Measurements from ENCODE around the gene RRH.
"Not testable (repeated sequence)": the region's sequence is repeated elsewhere in the genome, so short reads cannot be mapped to it uniquely, and the experiment has no call there.

Gene RRH, protein sequence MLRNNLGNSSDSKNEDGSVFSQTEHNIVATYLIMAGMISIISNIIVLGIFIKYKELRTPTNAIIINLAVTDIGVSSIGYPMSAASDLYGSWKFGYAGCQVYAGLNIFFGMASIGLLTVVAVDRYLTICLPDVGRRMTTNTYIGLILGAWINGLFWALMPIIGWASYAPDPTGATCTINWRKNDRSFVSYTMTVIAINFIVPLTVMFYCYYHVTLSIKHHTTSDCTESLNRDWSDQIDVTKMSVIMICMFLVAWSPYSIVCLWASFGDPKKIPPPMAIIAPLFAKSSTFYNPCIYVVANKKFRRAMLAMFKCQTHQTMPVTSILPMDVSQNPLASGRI

DNA sequence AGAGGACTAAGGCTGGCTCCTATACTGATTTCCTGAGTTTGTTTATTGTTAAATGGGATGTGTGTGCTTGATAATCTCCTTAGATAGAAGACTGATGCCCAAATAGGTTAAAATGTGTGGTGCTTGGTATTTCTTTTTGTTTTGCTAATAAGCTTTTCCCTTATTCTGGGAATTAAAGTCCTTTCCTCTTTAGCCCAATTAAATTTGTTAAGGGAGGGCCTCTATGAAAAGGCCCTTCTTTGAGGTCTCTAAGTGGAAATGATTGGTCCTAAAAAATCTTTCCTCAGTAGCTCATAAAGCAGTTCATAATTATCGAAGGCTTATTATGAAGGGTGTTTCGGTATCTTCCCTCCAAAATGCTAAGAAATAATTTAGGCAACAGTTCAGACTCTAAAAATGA is at the start of gene RRH:
TSS of gene RRH (plus strand) at position 301 of the 400 bp plus-strand sequence. CDS start at position 357, 56 bp downstream.
- no peak for DNase-seq

DNA sequence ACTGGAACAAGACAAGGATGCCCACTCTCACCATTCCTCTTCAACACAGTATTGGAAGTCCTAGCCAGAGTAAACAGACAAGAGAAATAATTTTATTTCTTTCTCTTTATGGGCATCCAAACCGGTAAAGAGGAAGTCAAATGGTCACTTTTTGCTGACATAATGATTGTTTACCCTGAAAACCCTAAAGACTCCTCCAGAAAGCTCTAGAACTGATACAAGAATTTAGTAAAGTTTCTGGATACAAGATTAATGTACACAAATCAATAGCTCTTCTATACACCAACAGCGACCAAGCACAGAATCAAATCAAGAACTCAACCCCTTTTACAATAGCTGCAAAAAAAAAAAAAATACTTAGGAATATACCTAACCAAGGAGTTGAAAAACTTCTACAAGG is 45.7 kb upstream of the RRH start:
- not testable (repeated sequence) for DNase-seq

DNA sequence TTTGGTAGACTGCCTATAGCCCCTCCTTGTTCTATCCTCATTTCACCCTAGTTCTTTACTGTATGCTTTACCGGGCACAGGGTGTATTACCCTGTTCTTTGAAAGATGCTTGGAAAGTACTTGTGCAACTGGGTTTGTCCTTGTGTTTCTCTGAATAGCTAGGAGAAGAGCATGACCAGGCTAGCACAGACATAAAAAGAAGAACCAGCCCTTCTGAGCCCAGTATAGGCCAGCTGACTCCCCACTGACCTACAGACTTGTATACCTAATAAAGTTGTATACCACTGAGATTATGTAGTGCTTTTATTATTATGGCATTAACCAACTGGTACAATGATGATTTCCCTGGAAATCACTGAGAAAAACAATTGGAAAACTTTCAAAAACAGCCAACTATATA is 40.9 kb upstream of the RRH start:
- no peak for DNase-seq

DNA sequence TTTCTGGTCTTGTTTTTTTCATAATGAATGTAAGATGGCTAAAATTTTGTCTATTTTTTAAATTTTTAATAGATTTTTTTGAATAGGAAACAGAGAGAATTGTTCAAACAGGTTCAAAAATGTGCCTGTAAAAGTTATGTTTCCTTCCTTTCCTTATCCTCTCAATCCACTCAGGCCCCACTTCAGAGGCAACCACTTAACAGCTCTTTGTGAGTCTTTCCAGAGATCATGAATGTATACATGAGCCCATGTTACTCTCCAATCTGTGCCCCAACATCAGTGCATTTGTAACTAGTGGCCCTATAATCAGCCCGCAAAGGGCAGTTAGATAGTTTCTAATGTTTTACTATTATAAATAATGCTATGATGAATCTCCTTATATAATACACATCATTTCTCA is 40.0 kb upstream of the RRH start:
- no peak for DNase-seq

DNA sequence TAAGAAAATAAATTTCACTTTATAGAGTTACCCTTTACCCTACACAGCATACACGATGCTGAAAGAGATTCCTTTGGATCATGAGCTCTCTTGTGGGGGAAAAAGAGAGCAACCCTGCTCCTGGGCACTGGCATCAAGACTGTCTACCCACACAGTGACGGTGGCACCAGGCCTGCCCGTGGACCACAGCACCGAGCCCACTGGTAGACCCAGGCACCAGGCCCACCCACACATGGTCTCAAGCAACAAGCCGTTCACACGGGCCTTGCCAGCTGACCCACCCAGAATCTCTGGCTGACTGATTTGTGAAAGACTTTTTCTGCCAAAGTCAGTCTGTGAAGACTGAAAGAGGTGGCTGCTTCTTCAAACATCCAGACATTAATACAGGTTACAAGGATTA is 32.7 kb upstream of the RRH start:
- no peak for DNase-seq

DNA sequence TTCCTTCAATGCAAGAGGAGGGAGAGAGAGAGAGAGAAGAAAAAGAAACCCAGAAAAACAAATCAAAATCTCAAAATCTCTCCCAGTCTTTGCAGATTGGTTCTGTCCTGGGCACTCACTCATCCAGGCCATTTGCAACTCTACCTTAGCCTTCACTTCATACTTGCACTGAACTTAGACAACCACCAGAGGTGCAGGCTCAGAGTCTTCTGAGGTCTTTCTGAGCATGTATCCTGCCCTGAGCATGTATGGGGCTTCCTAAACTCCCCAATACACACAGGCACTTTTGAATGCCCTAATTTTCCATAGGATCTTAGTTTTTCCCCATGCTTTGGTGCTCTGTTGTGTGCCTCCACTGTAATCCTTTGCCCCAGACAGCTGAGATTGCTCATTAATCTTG is 28.9 kb upstream of the RRH start:
- no peak for DNase-seq

DNA sequence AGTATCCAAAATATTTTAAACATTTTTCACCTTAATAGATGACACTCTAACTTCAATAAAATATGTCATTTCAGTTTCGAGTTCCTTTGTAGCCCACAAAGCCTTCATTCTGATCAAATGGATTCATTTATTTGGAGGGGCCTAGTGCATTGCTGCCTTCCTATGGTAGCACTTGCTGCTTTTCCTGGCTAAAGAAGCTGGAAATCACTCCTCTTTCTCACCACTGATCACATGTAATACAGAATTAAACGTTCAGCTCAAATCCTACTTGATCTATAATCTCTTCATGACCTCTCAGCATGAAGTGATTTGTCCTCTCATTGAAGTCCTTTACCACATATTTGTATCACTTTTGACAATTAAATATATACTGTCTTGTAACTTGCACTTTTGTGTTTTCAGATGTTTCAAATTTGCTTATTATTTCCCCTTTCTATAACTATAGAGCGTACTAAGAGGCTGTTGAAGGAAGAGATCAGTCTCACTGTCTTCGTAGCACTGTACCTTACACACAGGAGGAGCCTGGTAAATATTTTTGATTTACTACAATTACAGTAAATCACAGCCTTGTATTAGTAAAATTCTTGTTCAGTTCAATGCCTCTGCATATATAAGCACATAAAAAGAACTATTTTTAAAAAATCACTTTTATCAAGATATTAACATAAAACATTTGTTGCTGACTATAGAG is 26.5 kb upstream of the RRH start:
- no peak for DNase-seq

DNA sequence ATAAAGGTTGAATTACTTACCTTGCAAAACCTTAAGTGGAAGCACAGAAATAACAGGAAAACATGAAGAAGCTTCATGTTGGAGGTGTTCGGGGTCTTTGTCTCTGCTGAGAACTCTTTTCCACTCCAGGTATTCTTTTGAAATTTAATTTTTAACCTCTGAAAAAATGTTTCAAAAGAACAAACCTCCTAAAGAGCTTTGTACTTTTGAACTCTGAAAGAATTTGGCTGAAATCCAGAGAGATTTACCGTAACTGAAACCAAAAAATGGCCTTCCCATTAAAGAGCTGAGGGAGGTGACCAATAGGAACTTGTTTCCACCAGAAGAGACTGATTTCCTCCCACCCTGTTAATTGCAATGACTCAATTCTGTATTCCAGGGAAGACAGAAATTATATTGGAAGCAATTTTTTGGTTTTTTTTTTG is 25.9 kb upstream of the RRH start, which contains the start of gene CFI:
TSS of gene CFI (minus strand) at position 105 of the 425 bp plus-strand sequence. CDS start at position 77, 28 bp downstream.
- no peak for DNase-seq

DNA sequence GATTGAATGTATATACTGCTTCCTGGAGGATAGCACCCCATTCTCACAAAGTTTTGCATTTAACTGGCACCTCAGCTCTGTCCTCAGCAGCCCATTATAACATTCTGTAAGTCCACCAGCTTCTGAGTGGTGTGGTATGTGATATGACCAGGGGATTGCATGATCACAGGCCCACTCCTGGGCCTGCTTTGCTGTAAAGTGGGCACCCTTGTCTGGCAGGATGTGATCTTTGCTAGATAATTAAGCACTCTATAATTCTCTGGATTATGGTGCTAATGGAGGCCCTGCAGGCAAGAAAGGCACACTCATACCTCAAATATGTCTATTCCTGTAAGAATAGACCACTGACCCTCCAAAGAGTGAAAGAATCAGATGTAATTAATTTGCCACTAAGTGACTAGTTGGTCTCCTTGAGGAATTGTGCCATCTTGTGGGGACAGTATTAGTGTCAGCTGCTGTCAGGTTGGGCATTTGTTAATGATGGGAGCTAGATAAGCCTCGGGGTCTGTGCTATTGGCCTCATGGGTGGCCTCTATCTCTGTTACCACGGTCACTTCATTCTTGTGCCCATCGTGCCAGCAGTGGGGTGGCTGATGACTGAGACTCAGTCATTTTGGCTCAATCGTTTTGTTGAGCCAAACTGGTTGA is 23.7 kb upstream of the RRH start:
- no peak for DNase-seq

DNA sequence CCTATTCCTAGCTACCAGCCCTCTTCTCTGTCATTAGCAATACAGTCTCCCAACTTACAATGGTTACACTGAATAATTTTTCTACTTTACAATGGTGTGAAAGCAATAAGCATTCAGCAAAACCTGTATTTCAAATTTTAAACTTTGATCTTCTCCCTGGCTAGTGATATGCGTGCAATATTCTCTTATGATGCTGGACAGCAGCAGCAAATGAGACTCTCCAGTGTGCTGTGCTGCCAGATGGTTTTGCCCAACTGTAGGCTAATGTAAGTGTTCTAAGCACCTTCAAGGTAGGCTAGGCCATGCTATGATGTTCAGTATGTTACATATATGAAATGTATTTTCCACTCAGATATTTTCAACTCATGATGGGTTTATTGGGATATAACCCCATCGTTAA is 18.1 kb upstream of the RRH start:
- no peak for DNase-seq

DNA sequence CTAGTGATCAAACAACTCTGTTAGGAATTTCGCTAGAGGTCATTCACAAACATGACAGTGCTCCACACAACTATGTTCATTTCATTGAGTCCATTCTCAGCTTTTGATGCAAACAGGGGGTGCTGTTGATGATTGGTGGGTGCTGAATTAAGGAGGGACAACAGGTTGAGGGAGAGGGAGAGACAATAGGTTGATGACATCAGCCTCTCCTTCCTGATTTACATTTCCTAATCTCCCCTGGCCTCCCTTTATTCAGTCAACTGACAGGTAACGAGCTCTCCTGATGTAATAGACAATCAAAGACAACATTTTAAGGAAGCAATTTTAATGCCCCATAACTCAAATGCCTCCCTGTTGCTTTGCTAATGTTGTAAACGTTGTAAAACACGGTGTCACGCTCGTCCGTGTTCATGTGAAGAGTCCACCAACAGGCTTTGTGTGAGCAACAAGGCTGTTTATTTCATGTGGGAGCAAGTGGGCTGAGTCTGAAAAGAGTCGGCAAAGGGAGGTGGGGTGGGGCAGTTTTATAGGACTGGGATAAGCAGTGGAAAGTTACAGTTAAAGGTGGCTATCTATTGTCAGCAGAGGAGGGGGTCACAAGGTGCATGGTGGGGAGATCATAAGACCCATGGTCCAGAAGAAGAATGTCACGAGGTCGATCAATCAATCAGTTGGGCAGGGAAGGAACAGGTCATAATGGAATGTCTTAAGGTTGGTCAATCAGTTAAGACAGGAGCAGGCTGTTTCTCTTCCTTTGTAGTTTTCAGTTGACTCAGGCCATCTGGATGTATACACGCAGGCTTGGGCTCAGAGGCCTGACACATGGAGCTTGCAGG is 17.0 kb upstream of the RRH start:
- DNase-seq = no peak

DNA sequence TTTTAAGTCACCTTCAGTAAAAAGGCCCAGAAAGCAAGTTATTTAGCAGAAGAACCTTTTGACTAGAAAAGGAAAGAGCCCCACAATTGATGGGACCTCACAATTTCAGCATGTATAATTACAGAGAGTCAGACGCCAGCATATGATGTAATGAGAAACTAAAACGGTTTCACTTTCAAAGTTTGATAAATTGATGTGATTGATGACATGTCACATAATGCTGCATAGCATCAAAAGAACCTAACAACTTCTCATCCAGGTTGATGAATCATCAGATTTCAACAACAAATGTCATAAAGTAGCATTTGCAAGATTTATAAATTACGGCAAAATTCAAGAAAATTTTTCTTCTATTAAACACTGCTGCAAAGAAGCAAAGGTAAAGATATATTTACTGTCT is 16.1 kb upstream of the RRH start:
- DNase-seq = no peak

DNA sequence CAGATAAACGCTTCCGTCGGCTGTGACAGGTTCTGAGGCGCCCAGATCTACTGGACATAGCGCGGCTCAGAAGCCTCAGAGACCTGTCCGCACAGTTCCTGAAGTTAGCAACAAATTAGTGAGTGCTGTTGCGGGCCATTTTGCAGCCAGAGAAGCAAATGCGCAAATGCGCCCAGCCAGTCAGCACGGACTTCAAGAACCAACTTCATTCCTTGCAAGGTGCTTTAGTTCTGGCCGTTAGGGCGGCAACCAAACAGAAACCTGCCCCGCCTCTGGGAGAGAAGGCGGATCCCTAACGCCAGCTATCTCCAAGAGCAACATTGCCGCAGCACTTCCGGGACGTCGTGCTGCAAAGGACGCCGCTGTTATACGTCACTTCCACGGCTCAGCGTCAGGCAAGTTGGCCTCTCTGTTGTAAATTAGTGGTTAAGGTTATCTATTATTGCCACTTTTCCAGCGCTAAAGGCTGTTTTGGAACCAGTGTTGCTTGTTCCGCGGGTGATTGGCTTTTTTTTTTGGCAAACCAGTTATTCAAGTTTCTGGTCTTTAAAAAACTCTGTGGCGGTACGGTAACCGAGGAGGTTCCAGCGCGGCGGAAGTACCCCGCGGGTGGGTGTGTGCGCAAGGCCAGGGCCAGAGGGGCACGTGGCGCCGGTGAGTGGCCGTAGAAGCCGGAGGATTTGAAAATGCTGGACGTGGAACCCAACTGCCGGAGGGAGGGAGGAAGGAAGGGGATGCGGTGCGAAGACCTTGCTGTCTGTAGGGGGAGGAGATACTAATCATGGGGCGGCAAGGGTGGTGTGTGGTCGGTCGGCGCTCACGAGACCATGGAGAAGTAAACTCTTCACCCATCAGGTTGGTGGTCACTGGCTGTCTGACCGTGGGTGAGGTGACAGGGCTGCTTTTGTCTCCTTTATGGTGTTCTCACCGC is 12.4 kb upstream of the RRH start, which contains the start of gene GAR1:
TSS of gene GAR1 (plus strand) at position 612 of the 931 bp plus-strand sequence. CDS start 403 bp downstream, outside the sequence.
- peak; percentile 91 for DNase-seq

DNA sequence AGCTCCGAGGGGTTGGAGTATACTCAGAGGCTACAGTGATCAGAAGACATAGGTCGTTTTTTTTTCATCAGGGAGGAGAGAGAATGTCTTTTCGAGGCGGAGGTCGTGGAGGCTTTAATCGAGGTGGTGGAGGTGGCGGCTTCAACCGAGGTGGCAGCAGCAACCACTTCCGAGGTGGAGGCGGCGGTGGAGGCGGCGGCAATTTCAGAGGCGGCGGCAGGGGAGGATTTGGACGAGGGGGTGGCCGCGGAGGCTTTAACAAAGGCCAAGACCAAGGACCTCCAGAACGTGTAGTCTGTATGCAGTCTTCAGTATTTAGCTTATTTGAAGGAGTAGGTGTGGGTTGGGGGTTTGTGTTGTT is 11.7 kb upstream of the RRH start:
- DNase-seq = peak; percentile 38

DNA sequence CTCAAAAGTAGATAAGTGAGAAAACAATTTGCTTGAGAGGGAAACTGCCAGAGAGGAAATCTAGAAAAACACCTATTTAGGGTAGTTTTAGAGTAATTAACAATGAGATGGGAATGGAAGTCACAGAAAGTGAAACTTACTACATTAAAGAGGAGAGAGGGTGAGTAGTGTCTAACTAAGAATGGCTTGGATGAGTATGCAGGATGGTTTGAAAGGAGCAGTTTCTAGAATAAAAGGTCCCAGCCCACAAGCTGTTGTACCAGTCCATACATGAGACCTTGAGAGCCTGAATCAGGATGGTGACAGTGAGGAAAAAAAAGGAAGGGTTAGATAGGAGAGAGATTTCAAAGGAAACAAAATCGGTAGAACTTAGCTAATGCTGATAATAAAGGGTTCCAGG is 10.9 kb upstream of the RRH start:
- DNase-seq = peak; percentile 3

DNA sequence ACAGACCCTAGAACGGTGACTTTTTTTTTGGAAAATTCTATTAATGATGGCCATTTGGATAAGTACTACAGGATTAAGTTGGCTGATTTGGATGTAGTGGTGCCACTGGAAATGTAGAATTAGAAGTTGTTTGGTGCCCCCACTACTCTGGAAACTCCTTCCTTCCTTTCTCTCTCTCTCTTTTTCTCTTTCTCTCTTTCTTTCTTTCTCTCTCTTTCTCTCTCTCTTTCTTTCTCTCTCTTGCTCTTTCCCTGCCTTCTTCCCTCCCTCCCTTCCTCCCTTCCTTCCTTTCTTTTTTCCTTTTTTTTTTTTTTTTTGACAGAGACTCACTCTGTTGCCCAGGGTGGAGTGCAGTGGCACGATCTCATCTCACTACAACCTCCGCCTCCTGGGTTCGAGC is 9.5 kb upstream of the RRH start:
- DNase-seq = no peak

DNA sequence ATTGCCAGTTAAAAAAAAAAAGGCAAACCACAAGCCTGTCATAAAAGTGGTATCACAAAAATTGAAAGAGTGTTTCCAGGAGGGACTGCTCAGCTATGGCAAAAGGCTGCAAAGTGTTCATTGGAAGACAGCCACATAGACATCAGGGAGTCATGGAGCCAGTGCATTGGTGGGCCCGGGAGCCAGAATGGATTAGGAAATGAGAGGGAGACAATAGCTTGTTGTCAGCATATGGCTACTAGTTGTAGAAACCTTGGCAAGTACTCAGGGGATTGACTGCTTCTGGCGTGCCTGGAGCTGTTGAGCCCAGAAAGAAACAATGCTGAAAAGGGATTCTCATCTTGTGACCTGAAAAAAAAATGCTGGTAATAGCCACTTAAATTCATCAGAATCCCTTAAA is 7.2 kb upstream of the RRH start:
- DNase-seq = no peak

DNA sequence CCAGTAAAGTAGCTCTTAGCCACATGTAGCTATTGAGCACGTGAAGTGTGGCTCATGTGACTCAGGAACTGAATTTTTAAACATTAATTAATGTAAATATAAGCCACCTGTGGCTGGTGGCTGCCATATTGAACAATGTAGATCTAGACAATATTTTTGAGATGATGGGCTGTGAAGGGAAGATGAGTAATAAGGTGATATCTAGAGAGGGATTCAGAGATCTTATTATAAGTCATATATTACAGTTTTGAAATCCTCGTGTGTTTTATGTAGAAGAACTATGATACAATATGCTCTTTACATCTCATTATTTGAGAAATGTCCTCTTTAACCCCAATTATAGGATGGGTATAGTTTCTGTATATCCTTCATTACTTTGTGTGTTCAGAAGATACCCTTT is 6.6 kb upstream of the RRH start:
- peak; percentile 4 for DNase-seq

DNA sequence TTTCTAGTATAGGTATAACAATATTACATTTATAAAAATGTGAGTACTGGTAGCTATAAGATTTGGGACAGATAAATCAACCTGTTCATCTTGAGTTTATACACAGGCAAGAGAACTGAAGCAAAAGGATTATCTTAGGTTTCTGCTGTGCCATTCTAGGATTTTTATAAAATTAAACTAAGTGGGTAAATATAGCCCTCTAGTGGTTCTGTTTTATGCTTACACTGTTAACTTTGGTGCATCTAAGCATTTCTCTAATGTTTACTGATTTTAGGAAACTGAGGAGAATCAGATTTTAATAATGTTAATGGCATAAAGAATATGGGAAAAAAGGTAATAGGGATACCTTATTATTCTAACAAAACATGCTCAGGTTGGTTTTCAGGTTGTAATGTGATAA is 1.1 kb upstream of the RRH start:
- no peak for DNase-seq

DNA sequence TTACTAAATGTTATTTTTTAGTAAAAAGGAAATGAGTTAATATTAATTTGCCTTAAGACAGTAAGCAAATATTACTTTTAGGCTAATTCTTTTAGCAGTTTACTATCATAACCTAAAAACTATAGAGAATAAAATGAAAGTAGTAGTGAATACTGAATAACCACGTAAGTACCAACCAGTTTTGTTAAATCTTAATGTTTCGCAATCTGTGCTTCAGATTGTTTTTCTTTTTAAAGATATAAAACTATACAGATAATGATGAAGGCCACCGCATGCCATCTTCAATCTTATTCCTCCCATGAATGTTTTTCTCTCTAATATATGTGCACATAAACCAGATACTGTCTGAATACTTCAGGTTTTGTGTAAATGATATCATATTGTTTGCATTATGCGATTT is 6.0 kb downstream of the RRH start:
- DNase-seq = no peak

DNA sequence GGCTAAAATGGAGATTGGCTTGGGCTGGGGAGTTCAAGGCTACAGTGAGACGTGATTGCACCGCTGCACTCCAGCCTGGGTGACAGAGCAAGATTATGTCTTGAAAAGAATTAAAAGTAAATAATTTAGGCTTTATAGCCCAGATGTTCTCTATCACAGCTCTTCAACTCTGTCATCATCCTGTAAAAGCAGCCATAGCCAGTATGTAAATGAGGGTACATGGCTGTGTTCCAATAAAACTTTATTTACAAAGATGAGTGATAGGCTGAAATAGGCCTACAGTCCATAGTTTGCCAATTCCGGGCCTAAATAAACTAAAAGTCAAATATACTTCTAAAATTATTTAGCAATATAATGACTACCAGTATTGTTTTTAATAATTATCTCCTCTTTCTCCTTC is 9.2 kb downstream of the RRH start:
- DNase-seq = no peak

All from stimulated activated CD4-positive, alpha-beta T cell treated with anti-CD3 and anti-CD28 coated beads, Interleukin-1b, Interleukin-23, amount 100 ng/mL, for 48 hours (primary cell).